PC-3 (cell line): ENCODE results near the gene MAGEB3. TPM values are rescaled to one million over a fixed set of nuclear protein-coding genes. Genes with fewer than 3 reads are reported as not detected.

Experiments used
- ATAC-seq: fragments of 200-7000 bp; cut with Tn5 transposase; 2 replicates; pipeline ENCODE4 v1.9.1; 2020; ENCODE audit warnings: mild to moderate bottlenecking, moderate library complexity
- BruUV-seq: library from RNA; stranded (reverse); fragments of 400-500 nt; replicated peaks from 2 replicates; lab custom pipeline; 2021; lab: Mats Ljungman, UMichigan
- CTCF ChIA-PET: fragments of 300-600 bp; sonication (Branson Sonifier 250); formaldehyde crosslinking; loops from one replicate; lab custom pipeline; 2022; ENCODE audit warnings: antibody characterized with exemption; lab: Charles Lee
- POLR2A ChIA-PET: fragments of 300-600 bp; sonication (Branson Sonifier 250); formaldehyde crosslinking; loops from one replicate; lab custom pipeline; 2022; ENCODE audit warnings: antibody characterized with exemption; ENCODE audit not compliant: unreplicated experiment; lab: Charles Lee
- DNase-seq: peaks from one replicate; pipeline ENCODE4 v3.0.0-alpha.2; 2015
- H2AFZ ChIP-seq: fragments of 300-600 bp; sonication (generic); 2 replicates; pipeline ENCODE4 v1.6.0; 2016; ENCODE audit warnings: antibody characterized with exemption, low read length
- H3F3A ChIP-seq: fragments of 300-600 bp; sonication (generic); one replicate; pipeline ENCODE4 v1.6.0; 2017; ENCODE audit warnings: antibody characterized with exemption, low read length, control low read depth, mild to moderate bottlenecking; ENCODE audit not compliant: unreplicated experiment
- H3K27ac ChIP-seq: fragments of 300-600 bp; sonication (generic); 2 replicates; pipeline ENCODE4 v1.5.1; 2016; ENCODE audit warnings: mild to moderate bottlenecking, low read length
- H3K27me3 ChIP-seq: fragments of 300-600 bp; sonication (generic); 2 replicates; pipeline ENCODE4 v1.6.1; 2016; ENCODE audit warnings: low read length, mixed read lengths
- H3K36me3 ChIP-seq: fragments of 300-600 bp; sonication (generic); 2 replicates; pipeline ENCODE4 v1.6.1; 2016; ENCODE audit warnings: low read depth, mixed run types, low read length, mixed read lengths
- H3K4me1 ChIP-seq: fragments of 300-600 bp; sonication (generic); 2 replicates; pipeline ENCODE4 v1.5.1; 2016; ENCODE audit warnings: low read length; ENCODE audit not compliant: insufficient read depth
- H3K4me2 ChIP-seq: fragments of 300-600 bp; sonication (generic); 2 replicates; pipeline ENCODE4 v1.6.0; 2016; ENCODE audit warnings: low read length
- H3K4me3 ChIP-seq: fragments of 300-600 bp; sonication (generic); 2 replicates; pipeline ENCODE4 v1.5.1; 2016; ENCODE audit warnings: mild to moderate bottlenecking, low read length, mixed read lengths
- H3K79me2 ChIP-seq: fragments of 300-600 bp; sonication (generic); 2 replicates; pipeline ENCODE4 v1.6.1; 2017; ENCODE audit warnings: low read length, mixed read lengths
- H3K9ac ChIP-seq: fragments of 300-600 bp; sonication (generic); 2 replicates; pipeline ENCODE4 v1.6.0; 2016; ENCODE audit warnings: mild to moderate bottlenecking, low read length
- H3K9me2 ChIP-seq: fragments of 300-600 bp; sonication (generic); replicated peaks from 2 replicates; pipeline ENCODE4 v1.6.1; 2016; ENCODE audit warnings: mixed run types, low read length, mixed read lengths
- H3K9me3 ChIP-seq: fragments of 300-600 bp; sonication (generic); 2 replicates; pipeline ENCODE4 v1.6.1; 2016; ENCODE audit warnings: low read length, mixed read lengths
- H4K20me1 ChIP-seq: fragments of 300-600 bp; sonication (generic); 2 replicates; pipeline ENCODE4 v1.6.1; 2016; ENCODE audit warnings: low read length, mixed read lengths
- EZH2 ChIP-seq: fragments of 300-600 bp; sonication (generic); IDR thresholded peaks from one replicate; pipeline ENCODE4 v1.6.1; 2017; ENCODE audit warnings: antibody characterized with exemption, mild to moderate bottlenecking, low read length; ENCODE audit not compliant: unreplicated experiment
- EZH2phosphoT487 ChIP-seq: fragments of 300-600 bp; sonication (generic); IDR thresholded peaks from 2 replicates; pipeline ENCODE4 v1.6.1; 2018; ENCODE audit warnings: mild to moderate bottlenecking, antibody characterized with exemption, low read length, borderline replicate concordance
- intact Hi-C: fragments of 100-400 bp; cut with micrococcal nuclease; formaldehyde crosslinking; loops from 2 replicates; pipeline ENCODE4 v1.9.0; 2023
- total RNA-seq: library from RNA; depleted of rRNA; stranded (reverse); fragments of >200 nt; gene quantifications from 2 replicates; pipeline ENCODE4 v1.2.3, GENCODE V29; 2014
- TF ChIP-seq, protein P1 (sequence below): fragments of 300-600 bp; sonication (generic); conservative IDR thresholded peaks from 2 replicates; pipeline ENCODE4 v1.5.1; 2017; ENCODE audit warnings: antibody characterized with exemption, low read depth, mild to moderate bottlenecking, low read length

MAGEB3 gene
- total RNA-seq, 1 experiment from 2014 or later = not detected

- Histone ChIP-seq H3K4me2 (no peak overlapping the region), H3K4me1 (peaks cover 28% of the 10 kb centered on the region), H3K9ac (no peak overlapping the region), H3K4me3 (no peak overlapping the region), H4K20me1 (no peaks in the 10 kb centered on the region), H3K9me2 (no peaks in the 10 kb centered on the region), H3K79me2 (no peaks in the 10 kb centered on the region), H3K9me3 (no peaks in the 10 kb centered on the region), H3K27ac (no peak overlapping the region), H3F3A (peaks cover 5% of the 10 kb centered on the region), H3K36me3 (no peaks in the 10 kb centered on the region), H2AFZ (no peak overlapping the region), H3K27me3 (no peaks in the 10 kb centered on the region)
- ChIA-PET CTCF (no interaction called here), POLR2A (no interaction called here)
- no peak for TF ChIP-seq EZH2phosphoT487
- TF ChIP-seq, protein P1, sequence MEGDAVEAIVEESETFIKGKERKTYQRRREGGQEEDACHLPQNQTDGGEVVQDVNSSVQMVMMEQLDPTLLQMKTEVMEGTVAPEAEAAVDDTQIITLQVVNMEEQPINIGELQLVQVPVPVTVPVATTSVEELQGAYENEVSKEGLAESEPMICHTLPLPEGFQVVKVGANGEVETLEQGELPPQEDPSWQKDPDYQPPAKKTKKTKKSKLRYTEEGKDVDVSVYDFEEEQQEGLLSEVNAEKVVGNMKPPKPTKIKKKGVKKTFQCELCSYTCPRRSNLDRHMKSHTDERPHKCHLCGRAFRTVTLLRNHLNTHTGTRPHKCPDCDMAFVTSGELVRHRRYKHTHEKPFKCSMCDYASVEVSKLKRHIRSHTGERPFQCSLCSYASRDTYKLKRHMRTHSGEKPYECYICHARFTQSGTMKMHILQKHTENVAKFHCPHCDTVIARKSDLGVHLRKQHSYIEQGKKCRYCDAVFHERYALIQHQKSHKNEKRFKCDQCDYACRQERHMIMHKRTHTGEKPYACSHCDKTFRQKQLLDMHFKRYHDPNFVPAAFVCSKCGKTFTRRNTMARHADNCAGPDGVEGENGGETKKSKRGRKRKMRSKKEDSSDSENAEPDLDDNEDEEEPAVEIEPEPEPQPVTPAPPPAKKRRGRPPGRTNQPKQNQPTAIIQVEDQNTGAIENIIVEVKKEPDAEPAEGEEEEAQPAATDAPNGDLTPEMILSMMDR = no peak
- TF ChIP-seq EZH2 = no peak
- BruUV-seq = no TSS peak
- intact Hi-C loops = no loop called here
- ATAC-seq (no peak), DNase-seq (no peak)
Observed at GRCh38 chrX:30280428-30280827, 50.0 kb downstream of the MAGEB3 start.

DNA sequence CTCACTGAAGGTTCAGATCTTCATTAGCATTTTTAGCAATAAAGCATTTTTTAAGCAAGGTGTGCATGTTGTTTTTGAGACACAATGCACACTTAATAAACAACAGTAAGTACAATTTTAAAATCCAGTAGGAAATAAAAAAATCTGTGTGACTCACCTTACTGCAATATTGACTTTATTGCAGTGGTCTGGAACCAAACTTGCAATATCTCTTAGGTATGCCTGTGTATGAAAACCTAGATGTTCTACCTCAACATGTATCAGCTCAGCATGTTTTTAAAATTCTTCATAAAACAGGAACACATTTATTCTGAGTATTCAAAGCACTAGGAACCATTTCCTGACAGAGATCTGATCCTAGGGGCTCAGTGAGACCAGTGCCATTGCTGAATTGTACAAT lies 52.1 kb downstream of the MAGEB3 start:
- Histone ChIP-seq H2AFZ (no peak overlapping the region), H3K9me3 (no peaks in the 10 kb centered on the region), H4K20me1 (no peaks in the 10 kb centered on the region), H3K9me2 (no peaks in the 10 kb centered on the region), H3K9ac (peak overlapping the region; percentile 58), H3F3A (peaks cover 5% of the 10 kb centered on the region), H3K4me3 (peak overlapping the region; percentile 41), H3K27me3 (no peaks in the 10 kb centered on the region), H3K4me1 (peaks cover 28% of the 10 kb centered on the region), H3K36me3 (no peaks in the 10 kb centered on the region), H3K4me2 (peak overlapping the region; percentile 74), H3K79me2 (no peaks in the 10 kb centered on the region), H3K27ac (peak overlapping the region; percentile 95)
- BruUV-seq = no TSS peak
- POLR2A ChIA-PET = no interaction called here
- TF ChIP-seq EZH2phosphoT487 (no peak), EZH2 (no peak)
- TF ChIP-seq, protein P1 = no peak
- CTCF ChIA-PET = no interaction called here
- ATAC-seq (peak; percentile 59), DNase-seq (peak; percentile 73)
- intact Hi-C loops = no loop called here

GRCh38 chrX:30283456-30284200 lies 53.2 kb downstream of the MAGEB3 start:
- Histone ChIP-seq H3K4me3 (peak overlapping the region; percentile 41; the same call in 1 of the 2 replicates), H3K9me2 (no peaks in the 10 kb centered on the region), H3K9ac (peak overlapping the region; percentile 58), H3K4me1 (peaks cover 28% of the 10 kb centered on the region), H3K27ac (peak overlapping the region; percentile 95), H2AFZ (no peak overlapping the region), H3F3A (peaks cover 5% of the 10 kb centered on the region), H3K4me2 (peak overlapping the region; percentile 74), H3K27me3 (no peaks in the 10 kb centered on the region), H3K79me2 (no peaks in the 10 kb centered on the region), H3K36me3 (no peaks in the 10 kb centered on the region), H4K20me1 (no peaks in the 10 kb centered on the region), H3K9me3 (no peaks in the 10 kb centered on the region)
- BruUV-seq = TSS peak; percentile 54
- POLR2A ChIA-PET = no interaction called here
- intact Hi-C loops = no loop called here
- ATAC-seq (peak; percentile 83), DNase-seq (peak; percentile 91)
- TF ChIP-seq, protein P1 = no peak
- TF ChIP-seq EZH2 (no peak), EZH2phosphoT487 (no peak)
- CTCF ChIA-PET = no interaction called here
